ENCODE data around the gene RPL18.
A peak's percentile ranks its signal among the peaks of the same experiment; 100 is the strongest.
"Not testable (repeated sequence)": the region's sequence is repeated elsewhere in the genome, so short reads cannot be mapped to it uniquely, and the experiment has no call there.

Gene RPL18

GRCh38 chr19:48644839-48645619, 26.1 kb upstream of the RPL18 start:
- peak; percentile 48 to 60 for DNase-seq (ENCODE audit: low read depth in 2 of 2)

- no peak for DNase-seq (ENCODE audit: low read depth in 2 of 2)
These were observed 25.4 kb upstream of the RPL18 start for GRCh38 chr19:48644355-48644754.

GRCh38 chr19:48642862-48643261, 23.9 kb upstream of the RPL18 start:
- DNase-seq (ENCODE audit: low read depth in 2 of 2) = no peak

GRCh38 chr19:48641850-48642249, 22.9 kb upstream of the RPL18 start:
- DNase-seq (ENCODE audit: low read depth in 2 of 2) = no peak

GRCh38 chr19:48639483-48640375, 20.8 kb upstream of the RPL18 start:
- DNase-seq (ENCODE audit: low read depth in 2 of 2) = no peak

- no peak for DNase-seq (ENCODE audit: low read depth in 2 of 2)
These were observed 19.9 kb upstream of the RPL18 start for GRCh38 chr19:48638831-48639381.

- DNase-seq (ENCODE audit: low read depth in 2 of 2) = peak; percentile 55 to 75
These were observed 19.2 kb upstream of the RPL18 start for GRCh38 chr19:48637948-48638830.

GRCh38 chr19:48637449-48637947, 18.5 kb upstream of the RPL18 start:
- DNase-seq (ENCODE audit: low read depth in 2 of 2) = peak; percentile 99 to 100

GRCh38 chr19:48636859-48637448, 18.0 kb upstream of the RPL18 start, which contains the start of gene DBP:
Gene DBP (minus strand): TSS chr19:48637379. CDS start chr19:48636994, 385 bp downstream.
- no peak for DNase-seq (ENCODE audit: low read depth in 2 of 2)

- DNase-seq (ENCODE audit: low read depth in 2 of 2) = no peak
These were observed 17.2 kb upstream of the RPL18 start for GRCh38 chr19:48635966-48636858.

GRCh38 chr19:48635263-48635965, 16.4 kb upstream of the RPL18 start:
- peak; percentile 55 to 57 for DNase-seq (ENCODE audit: low read depth in 2 of 2)

GRCh38 chr19:48634424-48635262, 15.7 kb upstream of the RPL18 start:
- DNase-seq (ENCODE audit: low read depth in 2 of 2) = peak; percentile 81 to 83

- DNase-seq (ENCODE audit: low read depth in 2 of 2) = no peak
These were observed 15.0 kb upstream of the RPL18 start for GRCh38 chr19:48634036-48634342.

GRCh38 chr19:48633148-48634035, 14.4 kb upstream of the RPL18 start:
- DNase-seq (ENCODE audit: low read depth in 2 of 2) = no peak

- DNase-seq (ENCODE audit: low read depth in 2 of 2) = no peak
These were observed 13.7 kb upstream of the RPL18 start for GRCh38 chr19:48632692-48633147.

GRCh38 chr19:48632286-48632685, 13.3 kb upstream of the RPL18 start:
- not testable (repeated sequence) for DNase-seq (ENCODE audit: low read depth in 2 of 2)

GRCh38 chr19:48631225-48631624, 12.2 kb upstream of the RPL18 start:
- DNase-seq (ENCODE audit: low read depth in 2 of 2) = no peak

All from activated CD8-positive, alpha-beta memory T cell treated with anti-CD3 and anti-CD28 coated beads for 4 hours (primary cell).